ENCODE data around the gene AUTS2. TPM values are rescaled to one million over a fixed set of nuclear protein-coding genes. Genes with fewer than 3 reads are reported as not detected.

Gene AUTS2
- total RNA-seq, 2 donors from 2014 or later, result 8.6 TPM

DNA sequence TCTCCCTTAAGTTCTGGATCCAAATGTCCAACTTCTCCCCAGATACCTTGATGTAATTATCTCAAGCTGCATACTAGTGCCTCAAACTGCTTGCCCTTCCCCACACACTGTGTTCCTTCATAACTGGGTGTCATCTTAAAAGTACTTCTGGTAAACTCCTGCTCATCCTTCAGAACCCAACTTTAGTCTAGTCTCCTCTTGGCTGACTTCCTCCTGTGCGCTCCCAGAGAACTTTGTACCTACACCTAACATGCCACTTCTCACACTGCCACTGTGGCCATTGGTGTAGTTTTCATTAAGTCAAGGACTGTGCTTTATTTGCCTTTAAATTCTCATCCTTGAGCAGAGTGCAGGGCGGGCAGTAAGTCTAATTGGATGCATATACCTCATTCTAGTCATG lies 958.5 kb downstream of the AUTS2 start:
- Histone ChIP-seq H3K4me3 (no peak overlapping the region), H3K9me3 (no peaks in the 10 kb centered on the region), H3K36me3 (no peaks in the 10 kb centered on the region), H3K27ac (no peak overlapping the region), H3K27me3 (no peaks in the 10 kb centered on the region), H3K4me1 (no peaks in the 10 kb centered on the region)
- no peak for DNase-seq (ENCODE audit: low spot score)
- TF ChIP-seq, protein P1, sequence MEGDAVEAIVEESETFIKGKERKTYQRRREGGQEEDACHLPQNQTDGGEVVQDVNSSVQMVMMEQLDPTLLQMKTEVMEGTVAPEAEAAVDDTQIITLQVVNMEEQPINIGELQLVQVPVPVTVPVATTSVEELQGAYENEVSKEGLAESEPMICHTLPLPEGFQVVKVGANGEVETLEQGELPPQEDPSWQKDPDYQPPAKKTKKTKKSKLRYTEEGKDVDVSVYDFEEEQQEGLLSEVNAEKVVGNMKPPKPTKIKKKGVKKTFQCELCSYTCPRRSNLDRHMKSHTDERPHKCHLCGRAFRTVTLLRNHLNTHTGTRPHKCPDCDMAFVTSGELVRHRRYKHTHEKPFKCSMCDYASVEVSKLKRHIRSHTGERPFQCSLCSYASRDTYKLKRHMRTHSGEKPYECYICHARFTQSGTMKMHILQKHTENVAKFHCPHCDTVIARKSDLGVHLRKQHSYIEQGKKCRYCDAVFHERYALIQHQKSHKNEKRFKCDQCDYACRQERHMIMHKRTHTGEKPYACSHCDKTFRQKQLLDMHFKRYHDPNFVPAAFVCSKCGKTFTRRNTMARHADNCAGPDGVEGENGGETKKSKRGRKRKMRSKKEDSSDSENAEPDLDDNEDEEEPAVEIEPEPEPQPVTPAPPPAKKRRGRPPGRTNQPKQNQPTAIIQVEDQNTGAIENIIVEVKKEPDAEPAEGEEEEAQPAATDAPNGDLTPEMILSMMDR (IDR thresholded peaks at IDR 0.05), result no peak

DNA sequence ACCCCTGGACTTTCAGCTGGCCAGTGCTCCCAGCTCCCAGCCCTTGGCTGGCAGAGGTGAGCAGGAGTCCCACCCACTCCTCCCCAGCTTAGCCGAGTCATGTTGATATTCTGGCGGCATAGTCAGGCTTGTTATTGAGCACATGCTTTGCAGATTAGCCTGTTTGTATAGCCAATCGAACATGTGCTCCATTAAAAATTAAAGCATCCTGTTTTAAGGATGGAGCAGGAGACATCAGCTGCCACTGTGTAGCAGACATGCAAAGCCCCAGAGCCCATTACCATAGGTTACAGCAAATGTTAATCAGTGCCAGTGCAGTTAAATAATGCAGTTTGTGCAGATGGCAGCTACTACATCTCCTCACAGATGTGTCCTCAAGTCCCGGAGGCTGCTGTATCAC lies 959.1 kb downstream of the AUTS2 start:
- Histone ChIP-seq H3K4me3 (no peak overlapping the region), H3K9me3 (no peaks in the 10 kb centered on the region), H3K27me3 (no peaks in the 10 kb centered on the region), H3K27ac (no peak overlapping the region), H3K4me1 (no peaks in the 10 kb centered on the region), H3K36me3 (no peaks in the 10 kb centered on the region)
- TF ChIP-seq, protein P1 (IDR thresholded peaks at IDR 0.05), result no peak
- no peak for DNase-seq (ENCODE audit: low spot score)

DNA sequence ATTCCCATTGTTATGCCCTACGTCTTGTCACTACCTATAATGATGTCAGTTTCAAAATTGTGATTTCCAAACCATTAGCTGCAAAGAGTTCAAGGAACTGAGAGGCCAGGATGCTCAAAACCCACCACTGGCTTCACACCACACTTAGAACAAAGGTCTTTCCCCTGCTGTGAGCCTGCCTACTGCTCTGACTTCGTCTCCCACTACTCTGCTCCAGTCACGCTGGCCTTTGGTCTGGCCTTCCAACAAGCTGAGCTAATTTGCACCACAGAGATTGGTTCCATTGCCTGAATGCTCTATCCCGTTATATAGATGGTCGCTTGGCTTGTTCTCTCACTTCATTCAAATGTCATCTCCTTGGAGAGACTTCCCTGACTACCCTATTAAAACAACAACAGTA lies 961.5 kb downstream of the AUTS2 start:
- no peaks in the 10 kb centered on the region for H3K27me3 ChIP-seq
- no peaks in the 10 kb centered on the region for H3K9me3 ChIP-seq
- no peak for DNase-seq (ENCODE audit: low spot score)
- TF ChIP-seq, protein P1 (IDR thresholded peaks at IDR 0.05), result no peak
- no peak overlapping the region for H3K4me3 ChIP-seq
- no peaks in the 10 kb centered on the region for H3K36me3 ChIP-seq
- H3K27ac ChIP-seq, result no peak overlapping the region
- H3K4me1 ChIP-seq, result no peaks in the 10 kb centered on the region

DNA sequence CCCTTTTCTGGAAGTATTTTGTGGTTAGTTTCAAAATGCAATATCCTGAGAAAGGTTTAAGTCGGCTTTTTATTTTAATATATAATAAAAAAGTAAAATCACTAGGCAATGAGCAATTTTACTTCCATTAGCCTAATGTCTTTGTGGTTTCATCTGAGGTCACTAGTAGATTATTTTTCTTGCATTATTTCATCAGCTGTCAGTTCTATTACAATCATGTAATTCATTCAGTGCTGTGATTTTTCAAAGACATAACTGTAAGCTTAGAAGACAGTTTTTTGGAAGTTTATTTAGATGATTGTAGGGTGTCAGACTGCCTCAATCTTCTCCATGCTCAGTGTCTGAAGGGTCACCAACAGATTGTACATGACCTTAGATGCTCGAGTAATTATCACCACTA lies 965.7 kb downstream of the AUTS2 start:
- TF ChIP-seq, protein P1 (IDR thresholded peaks at IDR 0.05), result no peak
- Histone ChIP-seq H3K4me1 (no peaks in the 10 kb centered on the region), H3K9me3 (no peaks in the 10 kb centered on the region), H3K4me3 (no peak overlapping the region), H3K27ac (no peak overlapping the region), H3K27me3 (no peaks in the 10 kb centered on the region), H3K36me3 (no peaks in the 10 kb centered on the region)
- no peak for DNase-seq (ENCODE audit: low spot score)

DNA sequence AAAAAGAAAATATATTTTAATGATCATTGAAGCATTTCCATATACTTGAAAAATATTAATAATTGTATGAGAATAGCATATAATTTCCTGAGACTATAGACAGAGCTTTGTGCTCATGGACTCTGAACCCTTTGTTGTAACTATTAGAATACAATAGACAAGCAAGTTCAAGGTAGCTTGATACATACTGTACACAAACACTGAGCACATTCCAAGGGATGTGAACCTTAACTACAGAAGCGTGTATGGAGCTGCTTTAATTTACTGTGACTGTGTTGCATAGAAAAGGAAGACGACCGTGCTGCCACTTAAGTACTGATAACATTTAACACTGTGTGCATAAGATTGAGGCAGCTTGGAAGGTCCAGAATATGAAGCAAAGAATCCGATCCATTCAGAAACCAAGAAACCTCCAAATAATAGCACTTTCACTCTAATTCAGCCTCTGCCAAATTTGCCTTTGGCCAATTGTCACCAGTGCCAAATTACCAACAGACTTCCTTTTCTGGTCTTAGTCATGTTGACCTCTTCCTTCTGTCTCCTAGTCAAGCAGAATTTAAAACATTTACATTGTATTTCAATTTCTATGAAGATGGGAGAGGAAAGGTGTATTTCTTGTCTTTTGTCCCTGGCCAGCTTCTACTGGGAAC lies 967.6 kb downstream of the AUTS2 start:
- no peak overlapping the region for H3K4me3 ChIP-seq
- TF ChIP-seq, protein P1 (IDR thresholded peaks at IDR 0.05), result no peak
- no peaks in the 10 kb centered on the region for H3K4me1 ChIP-seq
- H3K36me3 ChIP-seq, result no peaks in the 10 kb centered on the region
- no peak for DNase-seq (ENCODE audit: low spot score)
- H3K27me3 ChIP-seq, result no peaks in the 10 kb centered on the region
- H3K27ac ChIP-seq, result no peak overlapping the region
- no peaks in the 10 kb centered on the region for H3K9me3 ChIP-seq

DNA sequence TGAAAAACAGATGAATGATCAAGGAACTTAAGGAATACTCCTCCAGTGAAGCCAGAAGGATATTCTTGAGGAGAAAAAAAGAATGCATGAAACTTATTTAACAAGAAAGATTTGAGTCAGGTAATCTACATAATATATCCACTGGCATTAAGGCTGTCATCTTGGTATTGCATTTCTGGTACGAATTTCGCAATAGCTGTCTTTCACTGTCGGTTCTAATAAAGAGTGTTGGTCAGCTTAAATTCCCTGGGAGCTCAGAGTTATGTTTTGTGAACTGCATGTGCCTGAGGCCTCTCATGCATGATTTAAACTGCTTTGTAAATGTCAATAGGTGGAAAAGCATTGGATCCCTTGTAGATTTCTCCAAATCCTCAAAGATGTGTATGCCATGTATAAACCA lies 968.4 kb downstream of the AUTS2 start:
- Histone ChIP-seq H3K36me3 (no peaks in the 10 kb centered on the region), H3K4me3 (no peak overlapping the region), H3K9me3 (no peaks in the 10 kb centered on the region), H3K27me3 (no peaks in the 10 kb centered on the region), H3K27ac (no peak overlapping the region), H3K4me1 (no peaks in the 10 kb centered on the region)
- DNase-seq (ENCODE audit: low spot score), result no peak
- TF ChIP-seq, protein P1 (IDR thresholded peaks at IDR 0.05), result no peak

Data from right atrium auricular region (tissue), 2 donors.